Measurements from ENCODE around the gene KIF14. TPM values are rescaled to one million over a fixed set of nuclear protein-coding genes. Genes with fewer than 3 reads are reported as not detected.

KIF14 gene
- total and polyA plus RNA-seq, 2 experiments from 2014 or later, result 13.3 to 23.2 TPM

GRCh38 chr1:200547386-200547785 lies 73.2 kb downstream of the KIF14 start:
- Mint-ChIP-seq H3K27ac (no peak overlapping the region), H3K4me3 (no peak overlapping the region), H3K9me3 (no peaks in the 10 kb centered on the region; the same call in 2 of the 3 replicates), H3K36me3 (ENCODE audit: low read depth) (no peaks in the 10 kb centered on the region), H3K4me1 (no peaks in the 10 kb centered on the region; the same call in 2 of the 3 replicates), H3K27me3 (ENCODE audit: insufficient read depth, low read depth, poor library complexity) (peaks cover 7% of the 10 kb centered on the region)
- Histone ChIP-seq H3K27ac (ENCODE audit: low read depth) (no peak overlapping the region), H3K4me1 (ENCODE audit: insufficient read depth) (no peaks in the 10 kb centered on the region), H3K4me3 (no peak overlapping the region), H3K36me3 (ENCODE audit: insufficient read depth) (no peaks in the 10 kb centered on the region), H3K4me2 (no peak overlapping the region), H3K27me3 (ENCODE audit: insufficient read depth) (no peaks in the 10 kb centered on the region), H3F3A (replicated peaks; ENCODE audit: low read depth) (no peaks in the 10 kb centered on the region; the same call in 1 of the 2 replicates), H3K9me2 (ENCODE audit: insufficient read depth) (no peaks in the 10 kb centered on the region), H3K79me2 (replicated peaks; ENCODE audit: insufficient read depth) (no peaks in the 10 kb centered on the region), H2AFZ (no peak overlapping the region), H4K20me1 (replicated peaks; ENCODE audit: insufficient read depth) (no peaks in the 10 kb centered on the region)
- no peak for DNase-seq (ENCODE audit: low spot score)
- TF ChIP-seq POLR2AphosphoS5 (IDR thresholded peaks at IDR 0.05; ENCODE audit: low read depth), result no peak
- no peak for TF ChIP-seq STAT1 (IDR thresholded peaks at IDR 0.05; ENCODE audit: unreplicated experiment)
- no peak for TF ChIP-seq CREB1 (CRISPR knock-in tag; IDR thresholded peaks at IDR 0.05; ENCODE audit: low read depth)
- TF ChIP-seq ZNF114 (CRISPR knock-in tag; IDR thresholded peaks at IDR 0.05), result no peak
- no peak for TF ChIP-seq ZNF331 (CRISPR knock-in tag; IDR thresholded peaks at IDR 0.05; ENCODE audit: low read depth)
- TF ChIP-seq, protein P1, sequence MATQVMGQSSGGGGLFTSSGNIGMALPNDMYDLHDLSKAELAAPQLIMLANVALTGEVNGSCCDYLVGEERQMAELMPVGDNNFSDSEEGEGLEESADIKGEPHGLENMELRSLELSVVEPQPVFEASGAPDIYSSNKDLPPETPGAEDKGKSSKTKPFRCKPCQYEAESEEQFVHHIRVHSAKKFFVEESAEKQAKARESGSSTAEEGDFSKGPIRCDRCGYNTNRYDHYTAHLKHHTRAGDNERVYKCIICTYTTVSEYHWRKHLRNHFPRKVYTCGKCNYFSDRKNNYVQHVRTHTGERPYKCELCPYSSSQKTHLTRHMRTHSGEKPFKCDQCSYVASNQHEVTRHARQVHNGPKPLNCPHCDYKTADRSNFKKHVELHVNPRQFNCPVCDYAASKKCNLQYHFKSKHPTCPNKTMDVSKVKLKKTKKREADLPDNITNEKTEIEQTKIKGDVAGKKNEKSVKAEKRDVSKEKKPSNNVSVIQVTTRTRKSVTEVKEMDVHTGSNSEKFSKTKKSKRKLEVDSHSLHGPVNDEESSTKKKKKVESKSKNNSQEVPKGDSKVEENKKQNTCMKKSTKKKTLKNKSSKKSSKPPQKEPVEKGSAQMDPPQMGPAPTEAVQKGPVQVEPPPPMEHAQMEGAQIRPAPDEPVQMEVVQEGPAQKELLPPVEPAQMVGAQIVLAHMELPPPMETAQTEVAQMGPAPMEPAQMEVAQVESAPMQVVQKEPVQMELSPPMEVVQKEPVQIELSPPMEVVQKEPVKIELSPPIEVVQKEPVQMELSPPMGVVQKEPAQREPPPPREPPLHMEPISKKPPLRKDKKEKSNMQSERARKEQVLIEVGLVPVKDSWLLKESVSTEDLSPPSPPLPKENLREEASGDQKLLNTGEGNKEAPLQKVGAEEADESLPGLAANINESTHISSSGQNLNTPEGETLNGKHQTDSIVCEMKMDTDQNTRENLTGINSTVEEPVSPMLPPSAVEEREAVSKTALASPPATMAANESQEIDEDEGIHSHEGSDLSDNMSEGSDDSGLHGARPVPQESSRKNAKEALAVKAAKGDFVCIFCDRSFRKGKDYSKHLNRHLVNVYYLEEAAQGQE (IDR thresholded peaks at IDR 0.05; ENCODE audit: unreplicated experiment), result no peak
- TF ChIP-seq ETS1 (IDR thresholded peaks at IDR 0.05), result no peak
- no peak for TF ChIP-seq CTCF (conservative IDR thresholded peaks at IDR 0.05; ENCODE audit: low read depth in 2 of 2)
- no peak for TF ChIP-seq EZH2 (IDR thresholded peaks at IDR 0.05; ENCODE audit: low read depth, unreplicated experiment)
- TF ChIP-seq EZH2phosphoT487 (IDR thresholded peaks at IDR 0.05; ENCODE audit: unreplicated experiment), result no peak
- TF ChIP-seq NANOG (IDR thresholded peaks at IDR 0.05; ENCODE audit: borderline replicate concordance), result no peak
- no peak for TF ChIP-seq JUNB (IDR thresholded peaks at IDR 0.05; ENCODE audit: unreplicated experiment)
- TF ChIP-seq, protein P2, sequence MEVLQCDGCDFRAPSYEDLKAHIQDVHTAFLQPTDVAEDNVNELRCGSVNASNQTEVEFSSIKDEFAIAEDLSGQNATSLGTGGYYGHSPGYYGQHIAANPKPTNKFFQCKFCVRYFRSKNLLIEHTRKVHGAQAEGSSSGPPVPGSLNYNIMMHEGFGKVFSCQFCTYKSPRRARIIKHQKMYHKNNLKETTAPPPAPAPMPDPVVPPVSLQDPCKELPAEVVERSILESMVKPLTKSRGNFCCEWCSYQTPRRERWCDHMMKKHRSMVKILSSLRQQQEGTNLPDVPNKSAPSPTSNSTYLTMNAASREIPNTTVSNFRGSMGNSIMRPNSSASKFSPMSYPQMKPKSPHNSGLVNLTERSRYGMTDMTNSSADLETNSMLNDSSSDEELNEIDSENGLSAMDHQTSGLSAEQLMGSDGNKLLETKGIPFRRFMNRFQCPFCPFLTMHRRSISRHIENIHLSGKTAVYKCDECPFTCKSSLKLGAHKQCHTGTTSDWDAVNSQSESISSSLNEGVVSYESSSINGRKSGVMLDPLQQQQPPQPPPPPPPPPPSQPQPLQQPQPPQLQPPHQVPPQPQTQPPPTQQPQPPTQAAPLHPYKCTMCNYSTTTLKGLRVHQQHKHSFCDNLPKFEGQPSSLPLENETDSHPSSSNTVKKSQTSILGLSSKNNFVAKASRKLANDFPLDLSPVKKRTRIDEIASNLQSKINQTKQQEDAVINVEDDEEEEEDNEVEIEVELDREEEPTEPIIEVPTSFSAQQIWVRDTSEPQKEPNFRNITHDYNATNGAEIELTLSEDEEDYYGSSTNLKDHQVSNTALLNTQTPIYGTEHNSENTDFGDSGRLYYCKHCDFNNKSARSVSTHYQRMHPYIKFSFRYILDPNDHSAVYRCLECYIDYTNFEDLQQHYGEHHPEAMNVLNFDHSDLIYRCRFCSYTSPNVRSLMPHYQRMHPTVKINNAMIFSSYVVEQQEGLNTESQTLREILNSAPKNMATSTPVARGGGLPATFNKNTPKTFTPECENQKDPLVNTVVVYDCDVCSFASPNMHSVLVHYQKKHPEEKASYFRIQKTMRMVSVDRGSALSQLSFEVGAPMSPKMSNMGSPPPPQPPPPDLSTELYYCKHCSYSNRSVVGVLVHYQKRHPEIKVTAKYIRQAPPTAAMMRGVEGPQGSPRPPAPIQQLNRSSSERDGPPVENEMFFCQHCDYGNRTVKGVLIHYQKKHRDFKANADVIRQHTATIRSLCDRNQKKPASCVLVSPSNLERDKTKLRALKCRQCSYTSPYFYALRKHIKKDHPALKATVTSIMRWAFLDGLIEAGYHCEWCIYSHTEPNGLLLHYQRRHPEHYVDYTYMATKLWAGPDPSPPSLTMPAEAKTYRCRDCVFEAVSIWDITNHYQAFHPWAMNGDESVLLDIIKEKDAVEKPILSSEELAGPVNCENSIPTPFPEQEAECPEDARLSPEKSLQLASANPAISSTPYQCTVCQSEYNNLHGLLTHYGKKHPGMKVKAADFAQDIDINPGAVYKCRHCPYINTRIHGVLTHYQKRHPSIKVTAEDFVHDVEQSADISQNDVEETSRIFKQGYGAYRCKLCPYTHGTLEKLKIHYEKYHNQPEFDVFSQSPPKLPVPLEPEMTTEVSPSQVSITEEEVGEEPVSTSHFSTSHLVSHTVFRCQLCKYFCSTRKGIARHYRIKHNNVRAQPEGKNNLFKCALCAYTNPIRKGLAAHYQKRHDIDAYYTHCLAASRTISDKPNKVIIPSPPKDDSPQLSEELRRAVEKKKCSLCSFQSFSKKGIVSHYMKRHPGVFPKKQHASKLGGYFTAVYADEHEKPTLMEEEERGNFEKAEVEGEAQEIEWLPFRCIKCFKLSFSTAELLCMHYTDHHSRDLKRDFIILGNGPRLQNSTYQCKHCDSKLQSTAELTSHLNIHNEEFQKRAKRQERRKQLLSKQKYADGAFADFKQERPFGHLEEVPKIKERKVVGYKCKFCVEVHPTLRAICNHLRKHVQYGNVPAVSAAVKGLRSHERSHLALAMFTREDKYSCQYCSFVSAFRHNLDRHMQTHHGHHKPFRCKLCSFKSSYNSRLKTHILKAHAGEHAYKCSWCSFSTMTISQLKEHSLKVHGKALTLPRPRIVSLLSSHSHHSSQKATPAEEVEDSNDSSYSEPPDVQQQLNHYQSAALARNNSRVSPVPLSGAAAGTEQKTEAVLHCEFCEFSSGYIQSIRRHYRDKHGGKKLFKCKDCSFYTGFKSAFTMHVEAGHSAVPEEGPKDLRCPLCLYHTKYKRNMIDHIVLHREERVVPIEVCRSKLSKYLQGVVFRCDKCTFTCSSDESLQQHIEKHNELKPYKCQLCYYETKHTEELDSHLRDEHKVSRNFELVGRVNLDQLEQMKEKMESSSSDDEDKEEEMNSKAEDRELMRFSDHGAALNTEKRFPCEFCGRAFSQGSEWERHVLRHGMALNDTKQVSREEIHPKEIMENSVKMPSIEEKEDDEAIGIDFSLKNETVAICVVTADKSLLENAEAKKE (CRISPR knock-in tag; IDR thresholded peaks at IDR 0.05), result no peak
- no peak for ATAC-seq

All from GM23338 (cell line).